BJ (cell line): ENCODE measurements around the gene LNP1. TPM values are rescaled to one million over a fixed set of nuclear protein-coding genes. Genes with fewer than 3 reads are reported as not detected.

Source experiments
- CTCF ChIA-PET: fragments of 350-600 bp; formaldehyde crosslinking; extraction: SDS; loops from one replicate; lab custom pipeline; 2021; ENCODE audit warnings: antibody characterized with exemption, inconsistent platforms; lab: Yijun Ruan, JAX
- POLR2A ChIA-PET: fragments of 300-600 bp; sonication (Branson Sonifier 250); formaldehyde crosslinking; extraction: SDS; loops from one replicate; lab custom pipeline; 2021; ENCODE audit warnings: antibody characterized with exemption; lab: Charles Lee
- DNase-seq: peaks from one replicate; pipeline ENCODE4 v3.0.0-alpha.2; 2011; ENCODE audit warnings: low read depth
- H3K27me3 ChIP-seq: 2 replicates; pipeline ENCODE4 v1.6.0; 2011; ENCODE audit warnings: low read length; ENCODE audit not compliant: control insufficient read depth, insufficient read depth
- H3K36me3 ChIP-seq: 2 replicates; pipeline ENCODE4 v1.5.1; 2011; ENCODE audit warnings: low read length; ENCODE audit not compliant: control insufficient read depth, insufficient read depth
- H3K4me3 ChIP-seq: 2 replicates; pipeline ENCODE4 v1.5.1; 2011; ENCODE audit warnings: low read depth, mild to moderate bottlenecking, control low read depth, low read length
- polyA plus RNA-seq: library from polyadenylated mRNA; depleted of rRNA; stranded (reverse); fragments of >200 nt; gene quantifications from 2 replicates; pipeline ENCODE4 v1.2.3, GENCODE V29; 2011
- TF ChIP-seq, protein P1 (sequence below): IDR thresholded peaks from 2 replicates; pipeline ENCODE4 v1.5.1; 2011; ENCODE audit warnings: low read depth, mild to moderate bottlenecking, control low read depth, inconsistent platforms, low read length, moderate library complexity; ENCODE audit not compliant: insufficient read depth

LNP1 gene
- polyA plus RNA-seq, 1 experiment, result 2.1 TPM

DNA sequence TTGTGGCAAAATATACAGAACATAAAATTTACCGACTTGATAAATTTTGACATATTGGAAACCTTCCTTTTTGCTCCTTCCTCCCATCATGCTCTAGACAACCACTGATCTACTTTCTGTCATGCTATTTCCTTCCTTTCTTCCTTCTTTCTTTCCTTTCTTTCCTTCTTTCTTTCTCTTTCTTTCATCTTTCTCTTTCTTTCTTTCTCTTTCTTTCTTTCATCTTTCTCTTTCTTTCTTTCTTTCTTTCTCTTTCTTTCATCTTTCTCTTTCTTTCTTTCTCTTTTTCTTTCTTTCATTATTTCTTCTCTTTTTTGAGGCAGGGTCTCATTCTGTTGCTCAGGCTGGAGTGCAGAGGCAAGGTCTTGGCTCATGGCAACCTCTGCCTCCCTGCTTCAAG lies 82.2 kb downstream of the LNP1 start:
- Histone ChIP-seq H3K4me3 (no peak overlapping the region), H3K36me3 (no peaks in the 10 kb centered on the region), H3K27me3 (peaks cover 5% of the 10 kb centered on the region)
- POLR2A ChIA-PET, result no interaction called here
- no peak for DNase-seq
- CTCF ChIA-PET, result interaction anchor here (1.0 kb wide), 1 partner anchor 1194 kb away, joined by 3 read pairs; the partner anchor contains the start of gene ZBTB11
- TF ChIP-seq, protein P1, sequence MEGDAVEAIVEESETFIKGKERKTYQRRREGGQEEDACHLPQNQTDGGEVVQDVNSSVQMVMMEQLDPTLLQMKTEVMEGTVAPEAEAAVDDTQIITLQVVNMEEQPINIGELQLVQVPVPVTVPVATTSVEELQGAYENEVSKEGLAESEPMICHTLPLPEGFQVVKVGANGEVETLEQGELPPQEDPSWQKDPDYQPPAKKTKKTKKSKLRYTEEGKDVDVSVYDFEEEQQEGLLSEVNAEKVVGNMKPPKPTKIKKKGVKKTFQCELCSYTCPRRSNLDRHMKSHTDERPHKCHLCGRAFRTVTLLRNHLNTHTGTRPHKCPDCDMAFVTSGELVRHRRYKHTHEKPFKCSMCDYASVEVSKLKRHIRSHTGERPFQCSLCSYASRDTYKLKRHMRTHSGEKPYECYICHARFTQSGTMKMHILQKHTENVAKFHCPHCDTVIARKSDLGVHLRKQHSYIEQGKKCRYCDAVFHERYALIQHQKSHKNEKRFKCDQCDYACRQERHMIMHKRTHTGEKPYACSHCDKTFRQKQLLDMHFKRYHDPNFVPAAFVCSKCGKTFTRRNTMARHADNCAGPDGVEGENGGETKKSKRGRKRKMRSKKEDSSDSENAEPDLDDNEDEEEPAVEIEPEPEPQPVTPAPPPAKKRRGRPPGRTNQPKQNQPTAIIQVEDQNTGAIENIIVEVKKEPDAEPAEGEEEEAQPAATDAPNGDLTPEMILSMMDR, result no peak

DNA sequence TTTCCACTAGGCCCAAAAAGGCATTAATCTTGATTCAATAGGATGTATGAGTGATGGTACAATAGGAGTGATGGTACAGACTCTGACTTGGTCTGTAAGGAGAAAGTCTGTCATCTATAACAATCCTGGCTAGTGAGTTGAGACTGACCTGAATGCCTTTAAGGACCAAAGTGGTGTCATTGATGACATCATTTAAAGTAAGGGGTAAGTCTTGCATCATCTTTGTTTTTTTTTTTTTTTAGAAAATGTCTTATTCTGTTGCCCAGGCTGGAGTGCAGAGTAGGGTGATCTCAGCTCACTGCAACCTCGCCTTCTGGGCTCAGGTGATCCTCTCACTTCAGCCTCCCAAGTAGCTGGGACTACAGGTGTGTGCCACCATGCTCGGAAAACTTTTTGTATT lies 85.5 kb downstream of the LNP1 start:
- POLR2A ChIA-PET, result interaction anchor here (0.6 kb wide), 1 partner anchor 1104 kb away, joined by 28 read pairs; no protein-coding TSS in a partner anchor
- no peak overlapping the region for H3K4me3 ChIP-seq
- peaks cover 2% of the 10 kb centered on the region; the same call in 1 of the 2 replicates for H3K27me3 ChIP-seq
- CTCF ChIA-PET, result no interaction called here
- TF ChIP-seq, protein P1, result no peak
- no peak for DNase-seq
- H3K36me3 ChIP-seq, result no peaks in the 10 kb centered on the region

DNA sequence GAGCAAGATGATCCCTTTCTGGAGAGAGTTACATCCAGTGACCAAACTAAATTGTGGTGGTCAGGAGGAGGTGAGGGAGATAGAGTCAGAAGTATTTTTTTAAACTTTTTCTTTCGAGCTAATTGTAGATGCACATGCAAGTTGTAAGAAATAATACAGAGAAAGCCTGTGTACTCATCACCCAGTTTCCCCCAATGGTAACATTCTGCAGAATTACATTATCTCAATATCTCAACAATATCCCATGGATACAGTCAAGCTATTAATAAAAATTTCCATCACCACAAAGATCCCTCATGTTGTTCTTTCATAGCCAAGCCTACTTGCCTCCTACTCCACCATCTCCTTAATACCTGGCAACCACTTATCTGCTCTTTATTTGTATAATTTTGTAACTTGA lies 87.8 kb downstream of the LNP1 start:
- Histone ChIP-seq H3K36me3 (no peaks in the 10 kb centered on the region), H3K27me3 (no peaks in the 10 kb centered on the region), H3K4me3 (no peak overlapping the region)
- ChIA-PET POLR2A (no interaction called here), CTCF (no interaction called here)
- TF ChIP-seq, protein P1, result no peak
- no peak for DNase-seq

DNA sequence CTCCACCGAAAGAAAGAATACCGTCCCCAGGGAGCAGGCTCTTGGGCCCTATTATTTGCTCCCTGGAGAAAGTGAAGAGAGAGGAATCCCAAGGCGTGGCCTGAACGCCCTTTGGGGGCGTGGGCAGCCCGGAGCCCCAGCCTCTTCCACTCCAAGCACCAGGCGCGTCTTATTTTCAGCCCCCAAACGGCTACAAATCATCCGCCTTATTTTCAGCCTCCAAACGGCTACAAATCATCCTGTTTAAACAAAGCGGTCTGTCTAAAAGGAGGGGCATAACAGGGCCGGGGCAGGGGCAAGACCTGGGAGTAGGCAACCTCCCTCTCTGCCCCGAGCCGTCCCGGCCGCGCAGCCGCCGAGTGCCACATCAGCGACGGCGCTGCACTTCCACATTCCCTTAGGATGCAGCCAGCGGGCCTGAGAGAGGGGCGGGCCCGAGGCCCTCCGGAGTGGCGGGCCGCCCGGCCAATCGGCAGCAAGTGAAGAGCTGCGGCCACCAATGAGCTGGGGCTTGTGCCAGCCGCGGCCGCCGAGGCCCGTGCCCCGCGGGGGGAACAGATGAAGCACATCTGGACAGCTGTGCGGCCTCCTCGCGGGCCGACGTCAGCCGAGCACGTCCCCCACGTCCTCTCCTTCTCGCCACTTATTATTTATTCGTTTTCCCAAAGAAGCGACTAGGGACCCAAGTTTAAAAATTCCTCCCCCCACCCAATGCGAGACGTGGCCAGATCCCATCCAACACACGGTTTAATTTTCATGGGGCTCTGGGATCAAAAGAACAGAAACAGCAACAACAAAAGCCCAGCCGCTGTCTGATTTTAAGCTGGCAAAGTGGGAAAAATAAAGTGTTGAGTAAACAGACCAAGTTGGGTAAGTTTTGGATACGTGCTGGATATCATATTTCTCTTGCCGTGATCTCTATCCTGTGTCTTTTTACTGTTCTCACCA lies 91.0 kb downstream of the LNP1 start, which contains the start of gene TMEM45A:
TMEM45A (plus strand) TSS at position 561 of the 948 bp plus-strand sequence. CDS start 62,593 bp downstream, outside the sequence.
- TF ChIP-seq, protein P1, result no peak
- Histone ChIP-seq H3K36me3 (no peaks in the 10 kb centered on the region), H3K4me3 (peak within 1 kb of the TSS; percentile 52), H3K27me3 (no peaks in the 10 kb centered on the region)
- ChIA-PET CTCF (interaction anchor here (0.6 to 1.2 kb wide), 3 partner anchors 30 to 1176 kb away, joined by 3 read pairs; no protein-coding TSS in a partner anchor), POLR2A (interaction anchor here (0.6 to 1.0 kb wide), 8 partner anchors 24 to 1359 kb away, joined by 3 to 17 read pairs (median 6); no protein-coding TSS in a partner anchor)
- DNase-seq, result peak; percentile 76

DNA sequence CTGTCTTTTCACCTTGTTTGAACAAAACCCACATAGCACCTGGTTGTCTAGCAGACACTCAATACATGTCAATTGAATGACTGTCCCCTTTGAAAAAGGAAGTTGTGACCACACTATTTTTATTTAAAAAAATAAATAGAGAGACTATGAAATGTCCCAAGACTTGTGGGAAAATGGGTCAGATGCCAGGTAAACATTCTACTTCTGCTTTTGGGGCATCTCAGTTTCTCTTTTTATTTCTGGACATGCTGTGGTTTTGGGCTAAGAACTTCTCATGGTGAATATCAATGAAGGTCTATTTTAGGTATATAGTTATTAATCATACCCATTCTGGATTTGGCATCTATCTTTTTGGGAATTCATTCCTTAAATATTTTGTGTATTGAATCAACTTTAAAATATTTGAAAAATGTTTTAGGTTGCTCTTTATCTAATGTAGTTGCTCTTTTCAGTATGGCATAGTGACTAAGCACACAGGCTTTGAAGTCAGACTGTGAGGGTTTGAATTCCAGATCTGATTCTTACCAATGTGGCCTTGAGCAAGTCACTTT lies 95.4 kb downstream of the LNP1 start:
- ChIA-PET POLR2A (no interaction called here), CTCF (interaction anchor here (1.0 to 1.2 kb wide), 2 partner anchors 9 to 65 kb away, joined by 3 read pairs; no protein-coding TSS in a partner anchor)
- TF ChIP-seq, protein P1, result no peak
- Histone ChIP-seq H3K27me3 (no peaks in the 10 kb centered on the region), H3K4me3 (no peak overlapping the region), H3K36me3 (no peaks in the 10 kb centered on the region)
- no peak for DNase-seq
